Medulla oblongata (tissue), 1 donor: ENCODE data around the gene ZFC3H1.
"Not testable (repeated sequence)": the region's sequence is repeated elsewhere in the genome, so short reads cannot be mapped to it uniquely, and the experiment has no call there.

Experiments
- DNase-seq: peaks from one replicate; pipeline ENCODE4 v3.0.0-alpha.2; 2015; ENCODE audit errors: extremely low spot score

Gene ZFC3H1

GRCh38 chr12:71576496-71576895 lies 87.2 kb downstream of the ZFC3H1 start:
- no peak for DNase-seq

- DNase-seq, result not testable (repeated sequence)
Measured at GRCh38 chr12:71569885-71570284, 93.8 kb downstream of the ZFC3H1 start.

- no peak for DNase-seq
Measured at GRCh38 chr12:71567537-71567936, 96.1 kb downstream of the ZFC3H1 start.

DNA sequence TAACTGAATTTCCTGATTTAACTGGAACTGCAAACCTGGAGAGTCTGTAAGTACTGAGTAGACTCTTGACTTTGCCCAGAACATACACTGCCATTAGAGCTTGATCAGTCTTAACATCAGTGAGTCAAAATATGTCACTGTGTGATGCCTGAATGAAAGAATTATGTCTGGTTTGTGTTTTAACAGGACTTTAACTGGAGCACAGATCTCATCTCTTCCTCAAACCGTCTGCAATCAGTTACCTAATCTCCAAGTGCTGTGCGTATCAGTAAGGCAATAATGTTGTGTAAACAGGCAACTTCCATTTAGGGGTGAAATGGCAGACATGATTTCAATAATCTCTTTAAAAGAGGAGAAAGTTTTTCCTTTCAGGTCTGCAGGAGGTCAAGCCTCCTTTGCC lies 97.0 kb downstream of the ZFC3H1 start:
- no peak for DNase-seq

DNA sequence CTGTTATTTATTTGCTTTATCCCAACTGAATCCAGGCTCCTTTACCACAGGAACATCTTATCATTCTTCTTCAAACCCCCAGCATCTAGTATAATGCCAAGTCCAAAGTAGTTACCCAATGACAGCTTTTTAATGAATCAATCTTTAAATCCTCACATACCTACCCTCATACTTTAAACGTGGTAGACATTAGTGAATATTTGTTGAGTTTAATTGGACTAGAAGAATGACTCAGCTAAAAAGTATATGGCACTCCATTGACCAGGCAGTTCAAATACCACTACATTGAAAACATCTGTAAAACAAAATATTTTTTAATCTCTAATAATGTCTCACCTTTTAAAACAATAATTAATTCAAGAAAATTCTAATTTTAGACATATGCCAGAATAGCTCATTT lies 98.1 kb downstream of the ZFC3H1 start:
- no peak for DNase-seq

- no peak for DNase-seq
Measured at GRCh38 chr12:71562676-71563595, 100.7 kb downstream of the ZFC3H1 start.
